Chondrocyte (in vitro differentiated cells): Measurements from ENCODE around the gene OSM. TPM values are rescaled to one million over a fixed set of nuclear protein-coding genes. Genes with fewer than 3 reads are reported as not detected.
A peak's percentile ranks its signal among the peaks of the same experiment; 100 is the strongest.

Experiments
- DNase-seq: peaks from one replicate; pipeline ENCODE4 v3.0.0; 2021; ENCODE audit warnings: mixed read lengths, low spot score
- H3K27ac Mint-ChIP-seq: one replicate; pipeline ENCODE4 v1.8.0; 2021; ENCODE audit warnings: mild to moderate bottlenecking, moderate library complexity, mixed read lengths; ENCODE audit not compliant: unreplicated experiment
- H3K27me3 Mint-ChIP-seq: 2 replicates; pipeline ENCODE4 v1.8.0; 2021; ENCODE audit warnings: low read depth, mixed read lengths
- H3K36me3 Mint-ChIP-seq: 2 replicates; pipeline ENCODE4 v1.8.0; 2021; ENCODE audit warnings: low read depth, mixed read lengths
- H3K4me1 Mint-ChIP-seq: 2 replicates; pipeline ENCODE4 v1.8.0; 2021; ENCODE audit warnings: low read depth, mild to moderate bottlenecking, mixed read lengths
- H3K4me3 Mint-ChIP-seq: one replicate; pipeline ENCODE4 v1.8.0; 2021; ENCODE audit warnings: mild to moderate bottlenecking, moderate library complexity, mixed read lengths; ENCODE audit not compliant: unreplicated experiment
- H3K9me3 Mint-ChIP-seq: 2 replicates; pipeline ENCODE4 v1.8.0; 2021; ENCODE audit warnings: low read depth, mixed read lengths
- CTCF ChIP-seq: fragments of 200-600 bp; sonication (generic); IDR thresholded peaks from 2 replicates; pipeline ENCODE4 v1.5.0; 2021; ENCODE audit warnings: antibody characterized with exemption, mild to moderate bottlenecking, moderate library complexity
- total RNA-seq: library from RNA; stranded (reverse); gene quantifications from 3 replicates; pipeline ENCODE4 v1.2.1, GENCODE V29; 2021

OSM gene
- total RNA-seq, 1 donor from 2014 or later = not detected

- Mint-ChIP-seq H3K9me3 (no peaks in the 10 kb centered on the region), H3K4me3 (no peak overlapping the region), H3K36me3 (no peaks in the 10 kb centered on the region), H3K27me3 (no peaks in the 10 kb centered on the region), H3K4me1 (peaks cover 54% of the 10 kb centered on the region), H3K27ac (no peak overlapping the region)
- peak; percentile 56 for DNase-seq
- TF ChIP-seq CTCF = no peak
Measured at GRCh38 chr22:30214703-30215407, 51.8 kb downstream of the OSM start.

GRCh38 chr22:30212996-30213441 lies 53.6 kb downstream of the OSM start:
- Mint-ChIP-seq H3K27ac (peak overlapping the region; percentile 82), H3K4me3 (no peak overlapping the region), H3K4me1 (peaks cover 57% of the 10 kb centered on the region), H3K27me3 (no peaks in the 10 kb centered on the region), H3K9me3 (no peaks in the 10 kb centered on the region), H3K36me3 (no peaks in the 10 kb centered on the region)
- no peak for TF ChIP-seq CTCF
- peak; percentile 60 for DNase-seq

Other genes starting within 250 kb of the OSM start
- not detected in 3 replicates for gene HORMAD2, start 186.4 kb downstream of the OSM start, total RNA-seq
- gene LIF, start 20.1 kb downstream of the OSM start, total RNA-seq = 18.9 to 21.5 TPM (median 21.3 TPM) in 3 replicates
- gene CASTOR1, start 22.7 kb upstream of the OSM start, total RNA-seq = 12.1 to 18.9 TPM (median 17.0 TPM) in 3 replicates
- gene TBC1D10A, start 60.1 kb upstream of the OSM start, total RNA-seq = 24.3 to 28.0 TPM (median 26.9 TPM) in 3 replicates
- 110 to 127 TPM (median 115 TPM) in 3 replicates for gene SF3A1, start 90.0 kb upstream of the OSM start, total RNA-seq
- 2.1 to 3.1 TPM (median 2.3 TPM) in 3 replicates for gene CCDC157, start 90.2 kb upstream of the OSM start, total RNA-seq
- gene RNF215, start 120.6 kb upstream of the OSM start, total RNA-seq = 35.2 to 36.2 TPM (median 36.0 TPM) in 3 replicates
- 15.5 to 39.5 TPM (median 15.6 TPM) in 3 replicates for gene SEC14L2, start 130.2 kb upstream of the OSM start, total RNA-seq
- 9.3 to 12.7 TPM (median 12.1 TPM) in 3 replicates for gene MTFP1, start 158.9 kb upstream of the OSM start, total RNA-seq
- gene SEC14L3, start 205.2 kb upstream of the OSM start, total RNA-seq = not detected in 3 replicates
- not detected in 3 replicates for gene SEC14L4, start 238.8 kb upstream of the OSM start, total RNA-seq